ENCODE results near the gene ARHGEF2.

The ARHGEF2 gene

GRCh38 chr1:155969377-155969791 is 9.0 kb downstream of the ARHGEF2 start:
- no peak for DNase-seq

- no peak for DNase-seq
Measured at GRCh38 chr1:155968670-155969069, 9.7 kb downstream of the ARHGEF2 start.

GRCh38 chr1:155968051-155968400 is 10.3 kb downstream of the ARHGEF2 start:
- DNase-seq = no peak

GRCh38 chr1:155967341-155968050 is 10.9 kb downstream of the ARHGEF2 start:
- no peak for DNase-seq

- DNase-seq = no peak
Measured at GRCh38 chr1:155966750-155967149, 11.6 kb downstream of the ARHGEF2 start.

- DNase-seq = no peak
Measured at GRCh38 chr1:155966135-155966534, 12.2 kb downstream of the ARHGEF2 start.

- no peak for DNase-seq
Measured at GRCh38 chr1:155964193-155964592, 14.2 kb downstream of the ARHGEF2 start.

GRCh38 chr1:155962599-155963211 is 15.6 kb downstream of the ARHGEF2 start:
- DNase-seq = no peak

- no peak for DNase-seq
Measured at GRCh38 chr1:155961937-155962336, 16.4 kb downstream of the ARHGEF2 start.

- DNase-seq = no peak
Measured at GRCh38 chr1:155960081-155960745, 18.1 kb downstream of the ARHGEF2 start.

- DNase-seq = no peak
Measured at GRCh38 chr1:155957411-155957915, 20.9 kb downstream of the ARHGEF2 start.

- DNase-seq = no peak
Measured at GRCh38 chr1:155954645-155955044, 23.7 kb downstream of the ARHGEF2 start.

- no peak for DNase-seq
Measured at GRCh38 chr1:155952505-155952890, 25.8 kb downstream of the ARHGEF2 start.

GRCh38 chr1:155951753-155952504 is 26.4 kb downstream of the ARHGEF2 start:
- no peak for DNase-seq

- no peak for DNase-seq
Measured at GRCh38 chr1:155950829-155951228, 27.5 kb downstream of the ARHGEF2 start.

GRCh38 chr1:155947741-155948140 is 30.6 kb downstream of the ARHGEF2 start:
- DNase-seq = no peak

GRCh38 chr1:155947292-155947691 is 31.1 kb downstream of the ARHGEF2 start:
- DNase-seq = no peak

GRCh38 chr1:155946633-155947219 is 31.6 kb downstream of the ARHGEF2 start:
- DNase-seq = no peak

GRCh38 chr1:155944444-155944799 is 33.9 kb downstream of the ARHGEF2 start:
- DNase-seq = no peak

- no peak for DNase-seq
Measured at GRCh38 chr1:155942578-155943141, 35.7 kb downstream of the ARHGEF2 start.

- DNase-seq = no peak
Measured at GRCh38 chr1:155941845-155942531, 36.4 kb downstream of the ARHGEF2 start.

All from activated CD4-positive, alpha-beta T cell treated with anti-CD3 and anti-CD28 coated beads for 4 hours (primary cell).